PC-9 (cell line): ENCODE measurements around the gene CLEC16A. TPM values are rescaled to one million over a fixed set of nuclear protein-coding genes. Genes with fewer than 3 reads are reported as not detected.

Experiments
- BruUV-seq: library from RNA; stranded (reverse); fragments of 400-500 nt; replicated peaks from 2 replicates; lab custom pipeline; 2021; lab: Mats Ljungman, UMichigan
- CTCF ChIA-PET: fragments of 300-600 bp; sonication (Branson Sonifier 250); formaldehyde crosslinking; loops from one replicate; lab custom pipeline; 2022; ENCODE audit warnings: antibody characterized with exemption; lab: Charles Lee
- POLR2A ChIA-PET: fragments of 300-600 bp; sonication (Branson Sonifier 250); formaldehyde crosslinking; loops from one replicate; lab custom pipeline; 2022; ENCODE audit warnings: antibody characterized with exemption; ENCODE audit not compliant: unreplicated experiment; lab: Charles Lee
- DNase-seq, 2 experiments: peaks; one replicate each; pipeline versions ENCODE4 v3.0.0 to v3.0.0-alpha.2; 2015 to 2022; ENCODE audit warnings: mixed read lengths in 1 of 2
- H2AFZ ChIP-seq: fragments of 200-600 bp; sonication (generic); 2 replicates; pipeline ENCODE4 v1.8.1; 2017; ENCODE audit warnings: antibody characterized with exemption
- H3F3A ChIP-seq: fragments of 200-600 bp; sonication (generic); 2 replicates; pipeline ENCODE4 v1.8.1; 2017; ENCODE audit warnings: antibody characterized with exemption, mild to moderate bottlenecking, low read depth; ENCODE audit not compliant: insufficient read depth
- H3K27ac ChIP-seq: fragments of 200-600 bp; sonication (generic); 2 replicates; pipeline ENCODE4 v1.6.1; 2016; ENCODE audit warnings: mixed run types
- H3K27me3 ChIP-seq: fragments of 200-600 bp; sonication (generic); 2 replicates; pipeline ENCODE4 v1.6.1; 2016; ENCODE audit warnings: low read depth, mixed run types; ENCODE audit not compliant: insufficient read depth
- H3K36me3 ChIP-seq: fragments of 200-600 bp; sonication (generic); 2 replicates; pipeline ENCODE4 v1.6.1; 2016; ENCODE audit warnings: low read depth, mixed run types
- H3K4me1 ChIP-seq: fragments of 200-600 bp; sonication (generic); replicated peaks from 2 replicates; pipeline ENCODE4 v1.6.1; 2016; ENCODE audit warnings: mixed run types; ENCODE audit not compliant: insufficient read depth
- H3K4me2 ChIP-seq: fragments of 200-600 bp; sonication (generic); 2 replicates; pipeline ENCODE4 v1.6.1; 2017; ENCODE audit warnings: mixed run types
- H3K4me3 ChIP-seq: fragments of 200-600 bp; sonication (generic); 2 replicates; pipeline ENCODE4 v1.6.1; 2016; ENCODE audit warnings: mixed run types
- H3K79me2 ChIP-seq: fragments of 200-600 bp; sonication (generic); 2 replicates; pipeline ENCODE4 v1.6.1; 2017; ENCODE audit warnings: low read depth, mixed run types
- H3K9me2 ChIP-seq: fragments of 200-600 bp; sonication (generic); 2 replicates; pipeline ENCODE4 v1.8.1; 2017; ENCODE audit warnings: mild to moderate bottlenecking; ENCODE audit not compliant: insufficient read depth
- H3K9me3 ChIP-seq: fragments of 200-600 bp; sonication (generic); 2 replicates; pipeline ENCODE4 v1.8.1; 2016; ENCODE audit warnings: low read depth; ENCODE audit not compliant: insufficient read depth
- H4K20me1 ChIP-seq: fragments of 200-600 bp; sonication (generic); 2 replicates; pipeline ENCODE4 v1.8.1; 2017; ENCODE audit not compliant: insufficient read depth
- CTCF ChIP-seq: fragments of 200-600 bp; sonication (generic); conservative IDR thresholded peaks from 2 replicates; pipeline ENCODE4 v1.6.1; 2017; ENCODE audit warnings: mixed run types, antibody characterized with exemption, mild to moderate bottlenecking, moderate library complexity
- EZH2 ChIP-seq: fragments of 200-600 bp; sonication (generic); IDR thresholded peaks from 2 replicates; pipeline ENCODE4 v1.8.0; 2017; ENCODE audit warnings: antibody characterized with exemption, low read depth
- intact Hi-C: fragments of 100-400 bp; cut with micrococcal nuclease; formaldehyde crosslinking; loops from one replicate; pipeline ENCODE4 v1.10.0; 2022; ENCODE audit not compliant: unreplicated experiment
- total RNA-seq: library from RNA; stranded (reverse); gene quantifications from 2 replicates; pipeline ENCODE4 v1.2.3, GENCODE V29; 2021

The CLEC16A gene
- total RNA-seq, 1 experiment from 2014 or later: 34.9 TPM

GRCh38 chr16:11213799-11214198, 269.4 kb downstream of the CLEC16A start:
- Histone ChIP-seq H3K4me3 (no peak overlapping the region), H4K20me1 (no peaks in the 10 kb centered on the region), H2AFZ (no peak overlapping the region), H3K36me3 (no peaks in the 10 kb centered on the region), H3K4me2 (no peak overlapping the region), H3K9me2 (no peaks in the 10 kb centered on the region), H3K4me1 (no peaks in the 10 kb centered on the region), H3K27me3 (no peaks in the 10 kb centered on the region), H3F3A (no peaks in the 10 kb centered on the region), H3K79me2 (no peaks in the 10 kb centered on the region), H3K27ac (no peak overlapping the region), H3K9me3 (peaks cover 13% of the 10 kb centered on the region)
- intact Hi-C loops: no loop called here
- TF ChIP-seq EZH2: no peak
- no peak for TF ChIP-seq CTCF
- POLR2A ChIA-PET: no interaction called here
- DNase-seq: no peak
- CTCF ChIA-PET: interaction anchor here (0.8 kb wide), 1 partner anchor 12 kb away, joined by 4 read pairs; no protein-coding TSS in a partner anchor
- no TSS peak for BruUV-seq

GRCh38 chr16:11215935-11216556, 271.7 kb downstream of the CLEC16A start:
- intact Hi-C loops: no loop called here
- no peak overlapping the region for H3K4me3 ChIP-seq
- no peaks in the 10 kb centered on the region for H3K9me2 ChIP-seq
- no peaks in the 10 kb centered on the region for H3F3A ChIP-seq
- no peak overlapping the region for H3K27ac ChIP-seq
- H3K4me2 ChIP-seq: no peak overlapping the region
- DNase-seq: no peak
- H2AFZ ChIP-seq: no peak overlapping the region
- peaks cover 13% of the 10 kb centered on the region for H3K9me3 ChIP-seq
- TF ChIP-seq EZH2 (no peak), CTCF (no peak)
- CTCF ChIA-PET: no interaction called here
- POLR2A ChIA-PET: no interaction called here
- no peaks in the 10 kb centered on the region for H4K20me1 ChIP-seq
- no peaks in the 10 kb centered on the region for H3K4me1 ChIP-seq
- no peaks in the 10 kb centered on the region for H3K36me3 ChIP-seq
- no peaks in the 10 kb centered on the region for H3K27me3 ChIP-seq
- no peaks in the 10 kb centered on the region for H3K79me2 ChIP-seq
- BruUV-seq: no TSS peak

GRCh38 chr16:11217651-11218603, 273.6 kb downstream of the CLEC16A start:
- no peak overlapping the region for H3K4me3 ChIP-seq
- H3K9me2 ChIP-seq: no peaks in the 10 kb centered on the region
- BruUV-seq: no TSS peak
- intact Hi-C loops: no loop called here
- DNase-seq: no peak
- H3K79me2 ChIP-seq: no peaks in the 10 kb centered on the region
- no peaks in the 10 kb centered on the region for H3K36me3 ChIP-seq
- TF ChIP-seq CTCF (no peak), EZH2 (no peak)
- H3F3A ChIP-seq: no peaks in the 10 kb centered on the region
- peaks cover 13% of the 10 kb centered on the region for H3K9me3 ChIP-seq
- H3K27ac ChIP-seq: no peak overlapping the region
- ChIA-PET POLR2A (interaction anchor here (0.7 kb wide), 1 partner anchor 1264 kb away, joined by 3 read pairs; no protein-coding TSS in a partner anchor), CTCF (interaction anchor here (0.8 kb wide), 1 partner anchor 234 kb away, joined by 9 read pairs; no protein-coding TSS in a partner anchor)
- H3K27me3 ChIP-seq: no peaks in the 10 kb centered on the region
- H4K20me1 ChIP-seq: no peaks in the 10 kb centered on the region
- no peaks in the 10 kb centered on the region for H3K4me1 ChIP-seq
- no peak overlapping the region for H3K4me2 ChIP-seq
- no peak overlapping the region for H2AFZ ChIP-seq
